ENCODE results near the gene MPST.

GRCh38 chr22:37047006-37047405 is 27.5 kb downstream of the MPST start:
- TF ChIP-seq CTCF (IDR thresholded peaks at IDR 0.05) (no peak), POLR2AphosphoS5 (IDR thresholded peaks at IDR 0.05; ENCODE audit: low read depth, low read length) (no peak), REST (IDR thresholded peaks at IDR 0.05; ENCODE audit: insufficient read depth in 1 of 2, low read depth in 2 of 2, low read length in 1 of 2) (no peak), SIN3A (IDR thresholded peaks at IDR 0.05; ENCODE audit: borderline replicate concordance, insufficient read depth, low read depth, low read length) (no peak)

All from Panc1 (cell line).